Lower leg skin (tissue), 3 donors: Measurements from ENCODE around the gene ECM1.

Source experiments
- CTCF ChIP-seq, 3 donors: fragments of 450-650 bp; IDR thresholded peaks; one replicate each; pipeline ENCODE4 v1.5.1; 2016; ENCODE audit warnings: antibody characterized with exemption in 3 of 3, mild to moderate bottlenecking in 3 of 3, moderate library complexity in 2 of 3
- POLR2A ChIP-seq, 2 donors: fragments of 450-650 bp; IDR thresholded peaks; one replicate each; pipeline ENCODE4 v1.6.1; 2016 to 2017; ENCODE audit warnings: antibody characterized with exemption in 2 of 2, mild to moderate bottlenecking in 1 of 2, moderate library complexity in 1 of 2

DNA sequence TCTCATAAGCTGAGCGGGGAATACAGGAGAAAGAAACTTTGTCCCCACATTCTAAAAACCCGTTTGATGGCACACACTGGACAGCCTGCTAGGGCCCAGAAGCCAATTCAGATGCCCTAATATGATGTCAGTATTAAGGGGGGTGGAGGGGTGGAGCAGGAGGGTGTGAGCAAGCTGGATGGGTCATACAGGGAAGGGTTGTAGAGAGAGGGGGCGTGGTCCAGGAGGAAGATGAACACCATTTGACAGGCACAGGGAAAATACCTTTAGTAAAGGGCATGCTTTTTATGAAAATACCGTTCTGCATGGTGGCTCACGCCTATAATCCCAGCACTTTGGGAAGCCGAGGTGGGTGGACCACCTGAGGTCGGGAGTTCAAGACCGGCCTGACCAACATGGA lies 14.7 kb upstream of the ECM1 start:
- TF ChIP-seq POLR2A (IDR thresholded peaks at IDR 0.05), result no peak
- TF ChIP-seq CTCF (IDR thresholded peaks at IDR 0.05), result no peak
